ENCODE data around the gene ODAD3. TPM values are rescaled to one million over a fixed set of nuclear protein-coding genes. Genes with fewer than 3 reads are reported as not detected.

The ODAD3 gene
- total and polyA plus RNA-seq, 2 of the 13 experiments (the other 11 are each of a cell fraction or from before 2014, with no cell fraction given), result 0.04 to 0.08 TPM

DNA sequence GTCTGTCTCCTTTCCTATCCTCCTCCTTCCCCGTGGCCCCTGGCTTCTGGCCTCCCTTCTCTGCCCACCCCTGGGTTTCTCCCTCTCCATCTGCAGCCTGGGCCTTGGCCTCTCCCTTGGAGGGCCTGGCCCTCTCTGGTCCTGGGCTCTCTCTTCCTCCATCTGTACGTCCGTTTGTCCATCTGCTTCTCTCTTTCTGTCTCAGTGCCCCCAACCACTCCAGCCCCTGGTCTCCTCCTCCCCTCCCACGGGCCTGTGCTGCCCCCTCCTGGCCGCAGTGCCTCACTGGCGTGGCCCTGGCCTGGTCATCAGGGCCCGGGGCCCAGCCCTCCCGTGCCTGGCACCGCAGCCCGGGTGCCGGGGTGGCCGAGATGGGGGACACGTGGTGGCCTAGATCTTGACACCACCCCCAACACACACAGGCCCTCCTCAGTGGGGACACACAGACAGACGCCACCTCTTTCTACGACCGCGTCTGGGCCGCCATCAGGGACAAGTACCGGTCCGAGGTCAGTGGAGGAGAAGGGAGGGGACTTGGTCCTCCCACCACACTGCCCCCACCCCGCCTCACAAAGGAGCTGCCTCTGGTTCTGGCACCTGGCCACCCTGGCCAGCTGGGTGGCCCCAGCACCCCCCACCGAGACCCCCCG lies 11.9 kb upstream of the ODAD3 start (continued):
- TF ChIP-seq, protein P1, sequence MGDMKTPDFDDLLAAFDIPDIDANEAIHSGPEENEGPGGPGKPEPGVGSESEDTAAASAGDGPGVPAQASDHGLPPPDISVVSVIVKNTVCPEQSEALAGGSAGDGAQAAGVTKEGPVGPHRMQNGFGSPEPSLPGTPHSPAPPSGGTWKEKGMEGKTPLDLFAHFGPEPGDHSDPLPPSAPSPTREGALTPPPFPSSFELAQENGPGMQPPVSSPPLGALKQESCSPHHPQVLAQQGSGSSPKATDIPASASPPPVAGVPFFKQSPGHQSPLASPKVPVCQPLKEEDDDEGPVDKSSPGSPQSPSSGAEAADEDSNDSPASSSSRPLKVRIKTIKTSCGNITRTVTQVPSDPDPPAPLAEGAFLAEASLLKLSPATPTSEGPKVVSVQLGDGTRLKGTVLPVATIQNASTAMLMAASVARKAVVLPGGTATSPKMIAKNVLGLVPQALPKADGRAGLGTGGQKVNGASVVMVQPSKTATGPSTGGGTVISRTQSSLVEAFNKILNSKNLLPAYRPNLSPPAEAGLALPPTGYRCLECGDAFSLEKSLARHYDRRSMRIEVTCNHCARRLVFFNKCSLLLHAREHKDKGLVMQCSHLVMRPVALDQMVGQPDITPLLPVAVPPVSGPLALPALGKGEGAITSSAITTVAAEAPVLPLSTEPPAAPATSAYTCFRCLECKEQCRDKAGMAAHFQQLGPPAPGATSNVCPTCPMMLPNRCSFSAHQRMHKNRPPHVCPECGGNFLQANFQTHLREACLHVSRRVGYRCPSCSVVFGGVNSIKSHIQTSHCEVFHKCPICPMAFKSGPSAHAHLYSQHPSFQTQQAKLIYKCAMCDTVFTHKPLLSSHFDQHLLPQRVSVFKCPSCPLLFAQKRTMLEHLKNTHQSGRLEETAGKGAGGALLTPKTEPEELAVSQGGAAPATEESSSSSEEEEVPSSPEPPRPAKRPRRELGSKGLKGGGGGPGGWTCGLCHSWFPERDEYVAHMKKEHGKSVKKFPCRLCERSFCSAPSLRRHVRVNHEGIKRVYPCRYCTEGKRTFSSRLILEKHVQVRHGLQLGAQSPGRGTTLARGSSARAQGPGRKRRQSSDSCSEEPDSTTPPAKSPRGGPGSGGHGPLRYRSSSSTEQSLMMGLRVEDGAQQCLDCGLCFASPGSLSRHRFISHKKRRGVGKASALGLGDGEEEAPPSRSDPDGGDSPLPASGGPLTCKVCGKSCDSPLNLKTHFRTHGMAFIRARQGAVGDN (CRISPR knock-in tag; IDR thresholded peaks at IDR 0.05), result peak; percentile 33; the same call in 1 of the 2 replicates
- TF ChIP-seq ZNF296 (CRISPR knock-in tag; conservative IDR thresholded peaks at IDR 0.05) (no peak), MIER3 (CRISPR knock-in tag; IDR thresholded peaks at IDR 0.05; ENCODE audit: borderline replicate concordance) (no peak), MZF1 (CRISPR knock-in tag; IDR thresholded peaks at IDR 0.05; ENCODE audit: borderline replicate concordance) (no peak), ZNF383 (CRISPR knock-in tag; IDR thresholded peaks at IDR 0.05; ENCODE audit: borderline replicate concordance) (no peak), PATZ1 (CRISPR knock-in tag; IDR thresholded peaks at IDR 0.05) (peak; percentile 39; the same call in 1 of the 2 replicates), ZBTB39 (CRISPR knock-in tag; IDR thresholded peaks at IDR 0.05) (no peak), AGO2 (optimal IDR thresholded peaks at IDR 0.05; ENCODE audit: low read depth, low read length) (peak; percentile 55), ZFX (CRISPR knock-in tag; IDR thresholded peaks at IDR 0.05; ENCODE audit: low read depth) (peak; percentile 61; the same call in 1 of the 2 replicates), PCBP2 (optimal IDR thresholded peaks at IDR 0.05; ENCODE audit: low read depth, low read length, poor library complexity, severe bottlenecking) (peak; percentile 29), THYN1 (CRISPR knock-in tag; IDR thresholded peaks at IDR 0.05; ENCODE audit: borderline replicate concordance, low read depth) (no peak), RAD21 (CRISPR knock-in tag; IDR thresholded peaks at IDR 0.05) (peak; percentile 91), SRF (IDR thresholded peaks at IDR 0.05; ENCODE audit: low read depth, low read length) (no peak), CHD2 (IDR thresholded peaks at IDR 0.05; ENCODE audit: low read depth, low read length) (no peak), ZNF44 (CRISPR knock-in tag; IDR thresholded peaks at IDR 0.05) (no peak), ARHGAP35 (CRISPR knock-in tag; IDR thresholded peaks at IDR 0.05; ENCODE audit: borderline replicate concordance) (no peak)
- TF ChIP-seq, protein P2, sequence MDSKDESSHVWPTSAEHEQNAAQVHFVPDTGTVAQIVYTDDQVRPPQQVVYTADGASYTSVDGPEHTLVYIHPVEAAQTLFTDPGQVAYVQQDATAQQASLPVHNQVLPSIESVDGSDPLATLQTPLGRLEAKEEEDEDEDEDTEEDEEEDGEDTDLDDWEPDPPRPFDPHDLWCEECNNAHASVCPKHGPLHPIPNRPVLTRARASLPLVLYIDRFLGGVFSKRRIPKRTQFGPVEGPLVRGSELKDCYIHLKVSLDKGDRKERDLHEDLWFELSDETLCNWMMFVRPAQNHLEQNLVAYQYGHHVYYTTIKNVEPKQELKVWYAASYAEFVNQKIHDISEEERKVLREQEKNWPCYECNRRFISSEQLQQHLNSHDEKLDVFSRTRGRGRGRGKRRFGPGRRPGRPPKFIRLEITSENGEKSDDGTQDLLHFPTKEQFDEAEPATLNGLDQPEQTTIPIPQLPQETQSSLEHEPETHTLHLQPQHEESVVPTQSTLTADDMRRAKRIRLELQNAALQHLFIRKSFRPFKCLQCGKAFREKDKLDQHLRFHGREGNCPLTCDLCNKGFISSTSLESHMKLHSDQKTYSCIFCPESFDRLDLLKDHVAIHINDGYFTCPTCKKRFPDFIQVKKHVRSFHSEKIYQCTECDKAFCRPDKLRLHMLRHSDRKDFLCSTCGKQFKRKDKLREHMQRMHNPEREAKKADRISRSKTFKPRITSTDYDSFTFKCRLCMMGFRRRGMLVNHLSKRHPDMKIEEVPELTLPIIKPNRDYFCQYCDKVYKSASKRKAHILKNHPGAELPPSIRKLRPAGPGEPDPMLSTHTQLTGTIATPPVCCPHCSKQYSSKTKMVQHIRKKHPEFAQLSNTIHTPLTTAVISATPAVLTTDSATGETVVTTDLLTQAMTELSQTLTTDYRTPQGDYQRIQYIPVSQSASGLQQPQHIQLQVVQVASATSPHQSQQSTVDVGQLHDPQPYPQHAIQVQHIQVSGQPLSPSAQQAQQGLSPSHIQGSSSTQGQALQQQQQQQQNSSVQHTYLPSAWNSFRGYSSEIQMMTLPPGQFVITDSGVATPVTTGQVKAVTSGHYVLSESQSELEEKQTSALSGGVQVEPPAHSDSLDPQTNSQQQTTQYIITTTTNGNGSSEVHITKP (CRISPR knock-in tag; IDR thresholded peaks at IDR 0.05; ENCODE audit: low read depth), result no peak
